IPS-18a (cell line): ENCODE results near the gene MON1B.
A peak's percentile ranks its signal among the peaks of the same experiment; 100 is the strongest.
"Not testable (repeated sequence)": the region's sequence is repeated elsewhere in the genome, so short reads cannot be mapped to it uniquely, and the experiment has no call there.

Source experiments
- H3K27ac ChIP-seq: one replicate; pipeline ENCODE4 v1.5.1; 2013; ENCODE audit warnings: low read length
- H3K27me3 ChIP-seq: one replicate; pipeline ENCODE4 v1.6.1; 2013; ENCODE audit warnings: mild to moderate bottlenecking, low read length; ENCODE audit not compliant: control insufficient read depth, insufficient read depth
- H3K36me3 ChIP-seq: one replicate; pipeline ENCODE4 v1.6.1; 2013; ENCODE audit warnings: low read depth, low read length; ENCODE audit not compliant: control insufficient read depth
- H3K4me1 ChIP-seq: one replicate; pipeline ENCODE4 v1.6.1; 2013; ENCODE audit warnings: low read depth, low read length; ENCODE audit not compliant: control insufficient read depth
- H3K4me3 ChIP-seq: one replicate; pipeline ENCODE4 v1.5.1; 2013; ENCODE audit warnings: low read length
- H3K9ac ChIP-seq: one replicate; pipeline ENCODE4 v1.6.1; 2013; ENCODE audit warnings: mild to moderate bottlenecking, low read length, moderate library complexity
- H3K9me3 ChIP-seq: one replicate; pipeline ENCODE4 v1.6.1; 2013; ENCODE audit warnings: low read depth, low read length; ENCODE audit not compliant: control insufficient read depth

MON1B gene

DNA sequence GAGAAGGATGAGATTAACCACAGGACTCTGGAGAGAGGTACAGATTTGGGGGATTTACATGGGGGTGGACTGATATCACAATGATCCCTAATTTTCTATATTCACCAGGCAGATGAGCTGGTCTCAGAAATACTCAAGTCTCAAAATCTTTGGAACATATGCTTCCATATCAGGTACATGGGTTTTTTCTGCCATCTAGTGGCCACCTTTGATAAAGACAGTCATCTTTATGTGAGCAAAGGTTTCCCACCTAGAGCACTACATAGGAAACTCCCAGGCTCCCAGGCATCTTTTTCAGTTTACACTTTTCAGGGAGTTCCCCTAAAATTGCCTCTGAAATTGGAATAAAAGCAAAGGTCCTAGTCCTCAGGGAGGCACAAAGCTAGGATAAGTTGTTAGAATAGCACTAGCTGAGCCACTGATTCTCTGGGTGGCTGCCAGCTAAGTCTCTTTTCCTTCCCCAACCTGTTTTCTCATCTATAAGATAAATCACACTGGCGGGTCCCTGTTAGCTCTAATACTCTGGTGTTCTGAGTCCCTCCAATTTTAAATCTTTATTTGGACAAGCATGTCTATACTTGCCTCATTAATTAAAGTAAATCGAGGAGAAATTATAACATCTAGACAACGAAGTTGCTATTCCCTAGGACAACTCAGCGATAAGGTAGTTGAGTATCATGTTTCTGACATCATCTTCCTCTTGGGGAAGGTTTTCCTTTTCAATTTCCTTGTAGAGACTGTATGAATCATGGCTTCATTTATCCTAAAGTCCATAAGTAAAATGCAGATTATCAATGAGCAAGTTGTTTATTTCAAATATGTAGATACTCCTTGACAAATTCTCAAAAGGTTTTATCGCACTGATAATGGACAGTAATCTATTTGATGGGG is 19.0 kb upstream of the MON1B start:
- H3K36me3 ChIP-seq, result no peaks in the 10 kb centered on the region
- H3K9ac ChIP-seq, result no peak overlapping the region
- H3K27me3 ChIP-seq, result no peaks in the 10 kb centered on the region
- no peak overlapping the region for H3K4me3 ChIP-seq
- H3K4me1 ChIP-seq, result no peaks in the 10 kb centered on the region
- no peaks in the 10 kb centered on the region for H3K9me3 ChIP-seq
- H3K27ac ChIP-seq, result no peak overlapping the region

DNA sequence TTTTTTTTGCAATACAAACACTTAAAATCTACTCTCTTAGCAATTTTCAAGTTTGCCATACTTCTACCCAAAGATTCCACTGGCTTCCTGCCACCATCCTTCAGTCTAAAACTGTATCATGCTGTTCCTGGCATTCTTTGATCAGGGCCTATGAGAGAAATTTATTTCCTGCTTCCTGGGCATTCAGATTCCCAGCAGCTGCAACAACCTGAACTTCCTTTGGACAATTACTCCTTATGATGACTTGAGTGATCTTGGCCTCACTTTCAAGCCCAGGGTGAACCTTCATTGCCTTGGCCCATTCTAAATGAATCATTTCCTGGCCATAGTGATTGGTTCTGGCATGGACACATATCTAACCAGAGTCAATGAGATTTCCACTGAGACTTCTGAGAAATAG is 18.0 kb upstream of the MON1B start:
- no peaks in the 10 kb centered on the region for H3K4me1 ChIP-seq
- H3K9ac ChIP-seq, result no peak overlapping the region
- H3K9me3 ChIP-seq, result no peaks in the 10 kb centered on the region
- no peak overlapping the region for H3K4me3 ChIP-seq
- H3K27me3 ChIP-seq, result no peaks in the 10 kb centered on the region
- no peaks in the 10 kb centered on the region for H3K36me3 ChIP-seq
- no peak overlapping the region for H3K27ac ChIP-seq

DNA sequence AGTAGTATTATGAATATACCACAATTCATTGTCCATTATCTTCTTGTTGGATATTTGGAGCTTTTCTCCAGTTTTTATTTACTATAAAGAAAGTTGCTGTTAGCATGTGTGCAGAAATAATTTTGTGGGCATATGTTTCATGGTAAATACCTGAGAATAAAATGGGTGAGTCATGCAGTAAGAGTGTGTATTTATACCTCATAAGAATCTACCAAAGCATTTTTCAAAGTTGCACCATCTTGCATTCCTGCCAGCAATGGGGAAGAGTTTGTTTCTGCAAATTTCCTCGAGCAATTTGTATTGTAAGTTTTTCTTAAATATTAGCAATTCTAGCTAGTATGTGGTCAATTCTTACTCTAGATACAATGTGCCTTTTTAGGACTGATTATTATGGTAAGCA is 7.9 kb upstream of the MON1B start:
- H3K9ac ChIP-seq, result no peak overlapping the region

GRCh38 chr16:77186298-77186697 is 4.7 kb upstream of the MON1B start:
- H3K4me3 ChIP-seq, H3K9me3 ChIP-seq, H3K4me1 ChIP-seq, H3K27me3 ChIP-seq, H3K27ac ChIP-seq, H3K9ac ChIP-seq, H3K36me3 ChIP-seq: not testable (repeated sequence)

More for the DNA sequence above, 7.9 kb upstream of the MON1B start:
- Histone ChIP-seq H3K36me3 (no peaks in the 10 kb centered on the region), H3K4me3 (no peak overlapping the region), H3K27ac (no peak overlapping the region), H3K4me1 (no peaks in the 10 kb centered on the region), H3K27me3 (no peaks in the 10 kb centered on the region), H3K9me3 (no peaks in the 10 kb centered on the region)

DNA sequence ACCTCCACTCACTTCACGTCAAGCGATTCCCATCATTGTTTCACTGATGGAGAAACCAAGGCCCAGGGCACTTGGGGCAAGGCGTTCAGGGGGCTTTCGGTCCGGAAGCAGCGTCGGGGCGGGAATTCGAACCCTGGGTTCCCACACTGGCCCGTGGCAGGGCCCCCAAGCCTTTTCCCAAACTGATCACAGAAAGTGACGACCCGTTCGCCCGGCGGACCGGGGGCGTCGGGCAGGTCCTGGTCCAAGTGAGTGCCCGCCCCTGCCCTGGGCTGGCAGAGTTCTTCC is 856 bp upstream of the MON1B start:
- Histone ChIP-seq H3K9ac (peak overlapping the region; percentile 72), H3K27me3 (no peaks in the 10 kb centered on the region), H3K9me3 (no peaks in the 10 kb centered on the region), H3K27ac (peak overlapping the region; percentile 59), H3K4me3 (peak overlapping the region; percentile 93), H3K36me3 (peaks cover 14% of the 10 kb centered on the region), H3K4me1 (no peaks in the 10 kb centered on the region)

- H3K4me3 ChIP-seq, result peak overlapping the region; percentile 93
- no peaks in the 10 kb centered on the region for H3K4me1 ChIP-seq
- peaks cover 23% of the 10 kb centered on the region for H3K36me3 ChIP-seq
- H3K9me3 ChIP-seq, result no peaks in the 10 kb centered on the region
- no peaks in the 10 kb centered on the region for H3K27me3 ChIP-seq
- peak overlapping the region; percentile 84 for H3K27ac ChIP-seq
- H3K9ac ChIP-seq, result peak overlapping the region; percentile 72
Measured at GRCh38 chr16:77191259-77191969, 424 bp downstream of the MON1B start.

DNA sequence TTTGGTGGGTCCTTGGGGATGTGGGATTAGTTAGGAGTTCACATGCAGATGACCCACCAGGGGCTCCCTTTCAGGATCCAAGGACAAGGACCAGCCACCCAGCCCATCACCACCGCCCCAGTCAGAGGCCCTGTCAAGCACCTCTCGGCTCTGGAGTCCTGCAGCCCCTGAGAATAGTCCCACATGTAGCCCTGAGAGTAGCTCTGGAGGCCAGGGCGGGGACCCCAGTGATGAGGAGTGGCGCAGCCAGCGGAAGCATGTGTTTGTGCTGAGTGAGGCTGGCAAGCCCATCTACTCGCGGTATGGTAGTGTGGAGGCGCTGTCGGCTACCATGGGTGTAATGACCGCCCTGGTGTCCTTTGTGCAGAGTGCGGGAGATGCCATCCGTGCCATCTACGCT is 2.4 kb downstream of the MON1B start:
- H3K27me3 ChIP-seq, result no peaks in the 10 kb centered on the region
- no peak overlapping the region for H3K9ac ChIP-seq

DNA sequence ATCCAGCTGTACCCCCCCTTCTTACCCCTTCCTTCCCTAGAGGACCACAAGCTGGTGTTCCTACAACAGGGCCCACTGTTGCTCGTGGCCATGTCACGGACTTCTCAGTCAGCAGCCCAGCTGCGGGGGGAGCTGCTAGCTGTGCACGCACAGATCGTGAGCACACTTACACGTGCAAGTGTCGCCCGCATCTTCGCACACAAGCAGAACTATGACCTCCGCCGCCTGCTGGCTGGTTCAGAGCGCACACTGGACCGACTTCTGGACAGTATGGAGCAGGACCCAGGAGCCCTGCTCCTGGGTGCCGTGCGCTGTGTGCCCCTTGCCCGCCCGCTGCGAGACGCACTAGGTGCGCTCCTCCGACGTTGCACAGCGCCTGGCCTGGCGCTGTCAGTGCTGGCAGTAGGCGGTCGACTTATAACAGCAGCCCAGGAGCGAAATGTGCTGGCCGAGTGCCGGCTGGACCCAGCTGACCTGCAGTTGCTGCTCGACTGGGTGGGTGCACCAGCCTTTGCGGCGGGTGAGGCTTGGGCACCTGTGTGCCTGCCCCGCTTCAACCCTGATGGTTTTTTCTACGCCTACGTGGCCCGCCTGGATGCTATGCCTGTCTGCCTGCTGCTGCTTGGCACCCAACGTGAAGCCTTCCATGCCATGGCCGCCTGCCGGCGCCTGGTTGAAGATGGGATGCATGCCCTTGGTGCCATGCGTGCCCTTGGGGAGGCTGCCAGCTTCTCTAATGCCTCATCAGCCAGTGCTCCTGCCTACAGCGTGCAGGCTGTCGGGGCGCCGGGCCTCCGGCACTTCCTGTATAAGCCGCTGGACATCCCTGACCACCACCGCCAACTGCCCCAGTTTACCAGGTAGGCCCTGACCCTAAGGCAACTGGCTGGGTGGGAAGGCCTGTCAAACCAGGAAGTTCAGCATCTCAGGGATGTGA is 3.6 kb downstream of the MON1B start:
- H3K27me3 ChIP-seq, result no peaks in the 10 kb centered on the region
- H3K9me3 ChIP-seq, result no peaks in the 10 kb centered on the region
- H3K27ac ChIP-seq, result no peak overlapping the region
- no peaks in the 10 kb centered on the region for H3K4me1 ChIP-seq
- H3K9ac ChIP-seq, result no peak overlapping the region
- no peak overlapping the region for H3K4me3 ChIP-seq
- peaks cover 34% of the 10 kb centered on the region for H3K36me3 ChIP-seq

More for the DNA sequence above, 2.4 kb downstream of the MON1B start:
- Histone ChIP-seq H3K36me3 (peaks cover 34% of the 10 kb centered on the region), H3K27ac (no peak overlapping the region), H3K9me3 (no peaks in the 10 kb centered on the region), H3K4me1 (no peaks in the 10 kb centered on the region), H3K4me3 (no peak overlapping the region)

DNA sequence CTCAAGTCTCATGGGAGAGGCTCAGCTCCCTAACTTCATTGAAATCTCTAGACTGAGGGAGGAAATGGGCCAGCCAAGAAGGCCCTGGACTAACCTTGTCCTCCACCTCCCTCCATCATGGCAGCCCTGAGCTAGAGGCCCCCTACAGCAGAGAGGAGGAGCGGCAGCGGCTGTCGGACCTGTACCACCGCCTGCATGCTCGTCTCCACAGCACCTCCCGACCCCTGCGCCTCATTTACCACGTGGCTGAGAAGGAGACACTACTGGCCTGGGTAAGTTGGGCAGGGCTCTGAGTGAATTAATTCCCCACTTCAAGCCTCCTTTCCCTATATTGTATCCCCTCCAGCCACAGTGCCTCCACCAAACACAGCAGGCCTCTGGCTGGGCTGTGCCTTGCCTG is 4.4 kb downstream of the MON1B start:
- Histone ChIP-seq H3K36me3 (peaks cover 34% of the 10 kb centered on the region), H3K9me3 (no peaks in the 10 kb centered on the region), H3K9ac (no peak overlapping the region), H3K27ac (no peak overlapping the region), H3K4me3 (no peak overlapping the region), H3K27me3 (no peaks in the 10 kb centered on the region), H3K4me1 (no peaks in the 10 kb centered on the region)

GRCh38 chr16:77197747-77198146 is 6.8 kb downstream of the MON1B start:
- peaks cover 40% of the 10 kb centered on the region for H3K36me3 ChIP-seq
- H3K9me3 ChIP-seq, result no peaks in the 10 kb centered on the region
- H3K27me3 ChIP-seq, result no peaks in the 10 kb centered on the region
- H3K4me3 ChIP-seq, result no peak overlapping the region
- H3K4me1 ChIP-seq, result no peaks in the 10 kb centered on the region
- no peak overlapping the region for H3K9ac ChIP-seq
- no peak overlapping the region for H3K27ac ChIP-seq

- Histone ChIP-seq H3K9me3 (no peaks in the 10 kb centered on the region), H3K4me3 (no peak within 1 kb of the TSS), H3K9ac (no peak within 1 kb of the TSS), H3K27me3 (no peaks in the 10 kb centered on the region), H3K4me1 (no peaks in the 10 kb centered on the region), H3K36me3 (peaks cover 34% of the 10 kb centered on the region), H3K27ac (no peak within 1 kb of the TSS)
Measured at GRCh38 chr16:77199211-77199610, 8.2 kb downstream of the MON1B start, which contains the start of gene SYCE1L. Gene SYCE1L (plus strand): TSS chr16:77199408. CDS start chr16:77199452, 44 bp downstream.
